Esophagus muscularis mucosa (tissue), 4 donors: ENCODE results near the gene SERTAD2. TPM values are rescaled to one million over a fixed set of nuclear protein-coding genes. Genes with fewer than 3 reads are reported as not detected.

Experiments used
- DNase-seq: peaks from one replicate; pipeline ENCODE4 v3.0.0-alpha.2; 2017; ENCODE audit errors: extremely low spot score
- H3K27ac ChIP-seq, 4 donors: fragments of 200-600 bp; sonication (generic); replicated peaks in 1 of 4; 1 replicate in 3 of 4; 2 replicates in 1 of 4; pipeline ENCODE4 v1.5.1; 2016 to 2019; ENCODE audit warnings: mild to moderate bottlenecking in 1 of 4
- H3K27me3 ChIP-seq, 4 donors: fragments of 200-600 bp; sonication (generic); one replicate each; pipeline versions ENCODE4 v1.5.1 to v1.6.0; 2016 to 2019
- H3K36me3 ChIP-seq, 4 donors: fragments of 200-600 bp; sonication (generic); one replicate each; pipeline ENCODE4 v1.5.1; 2016 to 2019
- H3K4me1 ChIP-seq, 4 donors: fragments of 200-600 bp; sonication (generic); one replicate each; pipeline ENCODE4 v1.5.1; 2016 to 2019
- H3K4me3 ChIP-seq, 4 donors: fragments of 200-600 bp; sonication (generic); 1 replicate in 2 of 4; 2 replicates in 2 of 4; pipeline ENCODE4 v1.5.1; 2016 to 2019; ENCODE audit warnings: mild to moderate bottlenecking in 4 of 4, moderate library complexity in 1 of 4
- H3K9me3 ChIP-seq, 4 donors: fragments of 200-600 bp; sonication (generic); 1 replicate in 3 of 4; 2 replicates in 1 of 4; pipeline ENCODE4 v1.5.1; 2016 to 2019
- CTCF ChIP-seq, 3 experiments: fragments of 200-600 bp in 2 of 3; fragments of 450-650 bp in 1 of 3; sonication (generic) in 2 of 3; IDR thresholded peaks; one replicate each; pipeline ENCODE4 v1.5.1; 2017 to 2019; ENCODE audit warnings: antibody characterized with exemption in 3 of 3, mild to moderate bottlenecking in 2 of 3, moderate library complexity in 1 of 3
- EP300 ChIP-seq: sonication (generic); formaldehyde crosslinking; IDR thresholded peaks from one replicate; pipeline ENCODE4 v1.6.1; 2017; ENCODE audit warnings: antibody characterized with exemption
- POLR2A ChIP-seq: fragments of 450-650 bp; IDR thresholded peaks from one replicate; pipeline ENCODE4 v1.6.1; 2017; ENCODE audit warnings: antibody characterized with exemption, moderate library complexity, mild to moderate bottlenecking, low read depth
- POLR2AphosphoS5 ChIP-seq, 2 donors: sonication (generic); formaldehyde crosslinking; IDR thresholded peaks; one replicate each; pipeline ENCODE4 v1.6.1; 2017; ENCODE audit warnings: antibody characterized with exemption in 2 of 2
- WGBS: methylation state at CpG from one replicate; pipeline ENCODE4 v1.1.5; 2018; 5-methylcytosine and 5-hydroxymethylcytosine counted together
- intact Hi-C: fragments of 100-400 bp; cut with DNase I; formaldehyde crosslinking; loops from one replicate; pipeline ENCODE4 v1.15.1; 2023
- total RNA-seq, 4 donors: library from RNA; depleted of rRNA; stranded (reverse); fragments of >200 nt; gene quantifications; one replicate each; pipeline versions ENCODE4 v1.1.0 to v1.2.1, GENCODE V29; 2016

The SERTAD2 gene
- total RNA-seq = 10 to 100 TPM; 12.1 to 18.1 (median 14.3) TPM

GRCh38 chr2:64653109-64654062, at the start of gene SERTAD2:
Gene SERTAD2, minus strand, starts transcription at chr2:64653913. Its CDS starts 17,042 bp downstream, at chr2:64636871.
- Histone ChIP-seq H3K9me3 (peaks cover 0 to 3% (median 0%) of the 10 kb centered on the region in 4 donors), H3K4me3 (peak within 1 kb of the TSS; percentile 68 to 98 (median 93)), H3K27ac (peak within 1 kb of the TSS; percentile 99 to 100 (median 100)), H3K4me1 (peaks cover 40 to 57% (median 52%) of the 10 kb centered on the region in 4 donors), H3K36me3 (no peaks in the 10 kb centered on the region), H3K27me3 (no peaks in the 10 kb centered on the region)
- 0% methylated on average over 23 of the region's 109 CpGs for WGBS
- DNase-seq = no peak
- TF ChIP-seq CTCF (IDR thresholded peaks at IDR 0.05) (peak in 1 of 3 experiments; percentile 2), POLR2AphosphoS5 (IDR thresholded peaks at IDR 0.05) (peak; percentile 86 to 98), EP300 (no peak), POLR2A (peak; percentile 88)
- intact Hi-C loops = loop anchor here (5.0 to 10.0 kb wide), 4 partner anchors 46 to 199 kb away; partner anchors contain the start of gene LGALSL

- H3K4me1 ChIP-seq = peaks cover 0 to 4% (median 1%) of the 10 kb centered on the region in 4 donors
- 97% methylated on average over 5 of the region's 5 CpGs for WGBS
- intact Hi-C loops = no loop called here
- no peak overlapping the region for H3K4me3 ChIP-seq
- no peak for TF ChIP-seq CTCF (IDR thresholded peaks at IDR 0.05)
- TF ChIP-seq POLR2A = no peak
- TF ChIP-seq EP300 = no peak
- no peak for TF ChIP-seq POLR2AphosphoS5 (IDR thresholded peaks at IDR 0.05)
- H3K9me3 ChIP-seq = no peaks in the 10 kb centered on the region
- H3K27ac ChIP-seq = no peak overlapping the region
- H3K27me3 ChIP-seq = no peaks in the 10 kb centered on the region
- no peak for DNase-seq
- H3K36me3 ChIP-seq = no peaks in the 10 kb centered on the region
These were observed 46.6 kb upstream of the SERTAD2 start for GRCh38 chr2:64700133-64700809.

GRCh38 chr2:64699712-64700111, 46.0 kb upstream of the SERTAD2 start:
- WGBS = 94% methylated on average over 7 of the region's 8 CpGs
- DNase-seq = no peak
- Histone ChIP-seq H3K36me3 (no peaks in the 10 kb centered on the region), H3K9me3 (no peaks in the 10 kb centered on the region), H3K4me3 (no peak overlapping the region), H3K4me1 (peaks cover 0 to 4% (median 1%) of the 10 kb centered on the region in 4 donors), H3K27ac (no peak overlapping the region), H3K27me3 (no peaks in the 10 kb centered on the region)
- intact Hi-C loops = no loop called here
- TF ChIP-seq CTCF (IDR thresholded peaks at IDR 0.05) (no peak), POLR2AphosphoS5 (IDR thresholded peaks at IDR 0.05) (no peak), EP300 (no peak), POLR2A (no peak)

GRCh38 chr2:64698668-64699444, 45.1 kb upstream of the SERTAD2 start:
- Histone ChIP-seq H3K4me3 (no peak overlapping the region), H3K4me1 (peaks cover 0 to 4% (median 1%) of the 10 kb centered on the region in 4 donors), H3K9me3 (no peaks in the 10 kb centered on the region), H3K27me3 (no peaks in the 10 kb centered on the region), H3K27ac (no peak overlapping the region), H3K36me3 (no peaks in the 10 kb centered on the region)
- no peak for DNase-seq
- 70% methylated on average over 4 of the region's 4 CpGs for WGBS
- TF ChIP-seq CTCF (IDR thresholded peaks at IDR 0.05) (no peak), POLR2AphosphoS5 (IDR thresholded peaks at IDR 0.05) (no peak), POLR2A (no peak), EP300 (no peak)
- intact Hi-C loops = no loop called here
